Measurements from ENCODE around the gene CRACR2B.
A peak's percentile ranks its signal among the peaks of the same experiment; 100 is the strongest.

The CRACR2B gene

DNA sequence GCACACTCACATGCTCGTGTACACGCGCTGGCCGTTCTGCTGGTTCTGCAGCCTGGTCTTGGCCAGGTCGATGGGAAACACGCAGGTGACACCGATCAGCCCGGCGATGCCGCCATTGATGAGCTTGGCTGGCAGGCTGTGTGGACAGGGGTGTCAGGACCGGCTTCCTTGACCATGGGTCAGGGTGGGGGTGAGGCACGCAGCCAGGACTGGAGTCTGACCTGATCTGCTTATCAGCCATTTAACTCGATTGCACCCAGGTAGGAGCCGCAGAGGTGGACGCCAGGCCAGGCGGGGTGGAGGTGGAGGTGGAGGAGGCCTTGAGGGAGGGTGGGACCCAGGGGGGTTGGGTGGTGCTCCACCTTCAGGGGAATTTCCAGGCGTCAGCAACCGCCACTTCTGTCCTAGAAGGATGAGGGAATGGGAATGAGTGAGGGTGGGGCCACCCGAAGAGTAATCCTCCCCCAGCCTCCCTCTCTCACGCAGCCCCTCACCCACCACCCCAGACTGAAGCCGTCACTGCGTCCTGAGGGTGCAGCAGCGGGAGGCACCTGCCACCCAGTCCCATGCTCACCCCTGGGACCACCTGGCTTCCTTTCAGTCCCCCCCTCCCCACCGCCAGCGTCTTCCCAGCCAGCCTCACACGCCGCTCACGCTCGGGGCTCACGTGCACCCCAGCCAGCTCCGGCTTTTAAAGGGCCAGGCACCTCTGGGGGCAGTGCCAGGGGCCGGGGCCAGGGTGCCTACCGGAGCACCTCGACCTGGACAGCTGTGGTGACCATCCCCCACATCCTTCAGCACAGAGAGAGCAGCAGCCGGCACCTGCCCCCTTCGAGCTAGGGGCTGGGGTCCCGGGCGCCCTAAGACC is 32.7 kb upstream of the CRACR2B start:
- no peak for DNase-seq (ENCODE audit: low read depth)

DNA sequence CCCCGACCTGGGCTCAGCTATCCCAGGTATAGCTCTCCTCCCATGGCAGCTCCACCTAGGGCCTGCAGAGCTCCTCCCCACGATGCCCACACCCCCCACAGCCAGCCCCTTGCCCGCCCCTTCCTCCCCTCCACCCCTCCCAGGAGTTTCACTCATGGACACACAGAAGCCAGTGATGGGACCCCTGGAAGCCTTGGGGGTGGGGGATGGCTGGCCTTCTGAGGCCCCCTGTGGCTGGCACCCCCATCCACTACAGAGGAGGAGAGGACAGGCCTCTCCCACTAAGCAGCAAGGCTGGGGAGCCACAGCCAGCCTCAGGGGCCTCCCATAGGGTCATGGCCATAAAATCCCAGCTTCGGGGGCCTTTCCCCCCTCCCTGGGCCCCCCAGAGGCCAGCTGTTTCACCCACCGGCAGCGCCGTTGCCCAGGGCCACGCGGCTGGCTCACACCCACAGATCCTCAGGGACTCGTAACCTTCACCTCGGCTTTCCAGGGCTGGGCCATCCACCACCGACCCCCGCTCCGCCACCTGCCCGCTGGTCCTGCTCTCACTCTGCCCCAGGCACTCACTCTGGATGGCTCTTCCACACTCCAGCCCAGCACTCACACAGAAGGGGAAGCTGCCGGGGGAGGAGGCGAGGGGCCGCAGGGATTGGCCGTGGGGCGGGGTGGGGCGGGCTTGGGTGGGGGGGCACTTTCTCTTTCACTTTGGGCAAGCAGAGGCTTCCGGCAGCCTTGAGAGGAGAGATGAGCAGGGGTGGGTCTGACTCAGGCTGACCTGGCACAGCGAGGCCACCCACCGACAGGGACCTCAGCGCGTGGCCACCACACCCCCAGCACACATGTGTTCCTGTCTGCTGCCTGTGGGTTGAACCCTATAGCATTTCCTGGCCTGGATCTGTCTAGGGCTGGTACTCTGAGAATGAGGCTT is 31.8 kb upstream of the CRACR2B start:
- DNase-seq (ENCODE audit: low read depth), result peak; percentile 64

DNA sequence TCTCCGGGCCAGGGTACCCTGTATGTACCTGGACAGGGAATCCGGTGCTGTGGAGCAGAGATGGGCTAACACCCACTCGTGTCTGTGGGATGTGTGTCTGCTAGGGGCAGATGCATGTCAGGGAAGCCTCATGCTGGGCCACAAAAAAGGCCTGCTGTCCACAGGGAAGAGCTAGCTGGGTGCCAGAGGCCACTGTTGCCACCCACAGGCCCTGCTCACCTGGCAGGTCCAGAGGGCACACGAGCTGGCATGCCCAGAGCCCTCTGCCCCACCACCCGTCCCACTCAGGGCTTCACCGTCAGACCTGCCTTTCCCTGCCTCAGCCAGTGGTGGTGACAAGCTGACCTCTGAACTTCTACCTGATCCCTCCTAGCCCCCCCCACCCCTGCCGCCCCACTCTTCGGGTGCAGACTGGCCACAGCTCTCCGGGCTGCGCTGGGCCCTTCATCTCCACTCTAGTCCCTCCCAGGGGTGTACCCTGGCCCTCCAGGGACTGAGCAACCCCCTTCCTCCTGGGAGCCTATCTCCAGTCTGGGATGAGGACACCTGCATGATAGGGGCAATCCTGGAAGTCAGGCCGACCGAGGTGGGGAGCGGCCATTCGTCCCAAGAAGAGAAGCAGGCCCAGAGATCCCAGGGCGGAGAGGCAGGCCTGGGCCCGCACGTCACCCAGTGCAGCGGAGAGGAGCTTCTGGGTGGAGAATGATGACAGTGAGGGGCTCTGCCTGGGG is 31.0 kb upstream of the CRACR2B start:
- DNase-seq (ENCODE audit: low read depth), result no peak

DNA sequence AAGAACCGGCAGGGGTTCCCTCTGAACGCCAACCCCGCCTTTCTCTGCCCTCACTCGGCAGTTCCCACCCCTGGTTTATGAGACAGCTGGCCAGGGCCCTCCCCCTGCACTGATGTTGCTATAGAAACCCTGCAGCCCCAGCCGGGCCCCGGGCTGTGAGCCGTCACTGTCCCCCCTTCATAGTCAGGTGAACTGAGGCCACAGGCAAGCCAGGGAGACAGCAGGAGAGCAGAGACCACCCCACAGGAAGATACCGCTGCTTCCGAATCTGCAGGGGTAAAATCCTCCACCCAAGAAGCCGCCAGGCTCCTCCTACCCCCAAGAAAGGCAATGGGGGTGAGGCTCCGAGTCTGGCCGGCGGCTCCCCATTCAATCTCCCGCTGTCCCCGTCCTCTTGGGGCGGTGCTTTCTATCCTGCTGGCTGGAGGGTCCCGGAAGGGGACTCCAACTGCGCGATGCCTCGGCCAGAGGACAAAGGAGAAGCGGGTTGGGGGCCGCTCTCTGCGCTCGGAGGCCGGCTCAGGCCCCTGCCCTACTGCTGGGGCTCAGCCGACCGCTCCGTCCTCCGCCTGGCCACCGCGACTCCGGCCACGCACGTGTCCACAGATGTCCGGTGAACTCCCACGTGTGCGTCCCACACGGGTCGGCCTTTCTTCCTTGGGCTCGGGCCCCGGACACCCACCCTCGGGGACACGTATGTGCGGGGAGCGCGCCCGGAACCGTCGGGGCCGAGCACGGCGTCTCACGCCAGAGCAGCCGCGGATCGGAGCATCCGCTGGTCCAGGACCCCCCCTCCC is 30.2 kb upstream of the CRACR2B start:
- peak; percentile 52 for DNase-seq (ENCODE audit: low read depth)

DNA sequence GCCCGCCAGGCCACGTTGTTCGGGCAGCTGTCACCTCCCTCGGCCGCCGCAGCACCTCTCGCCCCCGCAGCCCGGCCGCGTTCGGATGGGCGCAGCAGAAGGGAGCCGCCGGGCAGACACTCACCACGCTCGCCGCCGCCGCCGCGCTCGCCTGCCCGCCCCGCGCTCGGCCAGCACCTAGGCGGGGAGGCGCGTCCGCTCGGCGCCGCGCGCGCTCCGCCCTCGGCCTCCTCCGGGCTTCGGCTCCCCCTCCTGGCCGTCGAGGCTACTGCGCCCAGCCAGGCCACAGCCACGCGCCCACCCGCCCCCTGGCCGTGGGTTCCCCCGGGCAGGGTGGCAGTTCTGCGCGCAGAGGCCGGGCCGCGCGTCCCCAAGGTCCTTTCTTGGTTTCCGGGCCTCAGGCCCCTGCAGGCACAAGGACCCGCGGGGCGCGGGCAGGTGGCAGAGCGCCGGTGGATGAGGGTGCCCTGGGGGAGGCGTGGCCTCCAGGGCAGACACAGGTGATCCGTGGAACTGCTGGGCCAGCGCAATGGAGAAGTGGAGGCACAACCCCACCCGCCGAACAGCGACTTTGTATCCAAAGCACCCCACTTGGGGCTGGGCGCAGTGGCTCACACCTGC is 29.5 kb upstream of the CRACR2B start, which contains the start of gene SLC25A22:
TSS of gene SLC25A22 (minus strand) at position 189 of the 621 bp plus-strand sequence. CDS start 3,275 bp downstream, outside the sequence.
- DNase-seq (ENCODE audit: low read depth), result peak; percentile 78

DNA sequence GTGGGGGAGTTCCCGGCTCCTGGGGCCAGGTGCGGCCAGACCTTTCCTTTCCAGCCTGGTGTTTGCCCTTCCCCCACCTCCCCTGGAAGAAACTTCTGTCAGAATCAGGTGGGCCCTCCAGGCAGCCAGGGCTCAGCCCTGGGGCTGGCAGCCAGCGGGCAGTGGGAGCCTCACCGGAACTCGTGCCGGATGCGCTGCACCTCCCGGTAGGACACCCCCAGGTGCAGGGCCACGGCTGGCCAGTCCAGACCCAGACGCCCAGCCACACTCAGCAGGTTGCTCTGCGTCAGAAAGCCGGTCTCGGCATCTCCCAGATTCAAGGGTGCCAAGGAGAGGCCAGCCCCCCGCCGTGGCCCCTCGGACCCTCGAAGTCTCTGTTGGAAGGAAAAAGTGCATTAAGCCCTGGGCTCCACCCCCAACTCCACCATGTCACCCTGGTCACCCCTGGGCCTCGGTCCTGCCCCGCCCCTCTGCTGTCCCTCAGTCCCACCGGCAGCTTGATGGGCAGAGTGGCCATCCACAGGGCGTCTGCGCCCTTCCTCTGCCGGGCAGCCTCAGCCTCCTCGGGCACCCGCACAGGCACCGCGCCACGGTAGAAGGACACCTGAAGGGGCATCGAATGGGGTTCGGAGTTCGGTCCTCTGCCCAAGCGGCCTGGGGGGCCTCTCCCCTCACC is 27.9 kb upstream of the CRACR2B start:
- no peak for DNase-seq (ENCODE audit: low read depth)

DNA sequence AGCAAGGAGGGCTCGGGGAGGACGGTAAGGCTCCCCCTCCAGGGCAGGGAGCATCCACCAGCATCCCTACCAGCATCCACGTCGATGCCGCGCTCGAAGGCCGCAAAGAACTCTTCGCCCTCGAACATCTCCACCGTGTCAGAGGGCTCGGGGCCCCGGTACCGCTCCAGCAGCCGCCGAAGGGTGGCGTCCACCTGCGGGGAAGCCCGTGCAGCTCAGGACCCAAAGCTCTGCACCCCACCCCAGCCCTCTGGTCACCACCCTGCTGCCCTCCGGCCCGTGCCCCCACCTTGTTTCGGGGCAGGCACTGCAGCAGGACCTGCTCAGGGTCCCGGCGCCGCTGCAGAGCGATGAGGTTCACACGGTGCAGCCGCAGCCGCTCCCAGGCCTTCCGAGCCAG is 27.2 kb upstream of the CRACR2B start:
- no peak for DNase-seq (ENCODE audit: low read depth)

DNA sequence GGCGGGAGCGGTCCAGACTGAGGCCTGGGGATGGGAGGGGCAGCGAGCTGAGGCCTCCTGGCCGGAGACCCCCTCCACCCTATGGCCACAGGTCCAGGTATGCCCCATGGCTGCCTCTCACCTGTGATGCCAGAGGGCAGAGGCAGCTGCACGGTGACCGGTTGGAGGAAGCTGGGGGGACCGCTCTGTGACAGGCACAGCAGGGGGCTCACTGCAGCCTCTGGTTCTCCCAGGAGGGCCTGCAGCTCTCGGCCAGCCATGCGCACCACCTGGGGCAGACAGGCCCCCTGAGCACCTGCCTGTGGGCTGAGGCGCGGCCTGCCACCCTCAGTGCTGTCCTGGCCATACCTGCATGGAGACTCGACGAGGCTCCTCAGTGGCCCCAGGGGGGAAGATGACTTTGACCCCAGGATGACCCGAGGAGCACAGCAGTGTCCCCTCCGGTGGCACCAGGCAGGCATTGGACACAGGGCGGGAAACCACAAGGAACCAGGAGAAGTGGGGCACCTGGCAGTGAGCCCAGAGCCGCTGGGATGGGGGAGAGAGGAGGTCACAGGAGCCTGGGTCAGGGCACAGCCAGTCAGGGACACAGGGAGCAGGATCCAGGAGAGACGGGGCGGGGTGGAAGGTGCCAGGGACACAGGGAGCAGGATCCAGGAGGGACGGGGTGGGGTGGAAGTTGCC is 26.5 kb upstream of the CRACR2B start:
- DNase-seq (ENCODE audit: low read depth), result no peak

DNA sequence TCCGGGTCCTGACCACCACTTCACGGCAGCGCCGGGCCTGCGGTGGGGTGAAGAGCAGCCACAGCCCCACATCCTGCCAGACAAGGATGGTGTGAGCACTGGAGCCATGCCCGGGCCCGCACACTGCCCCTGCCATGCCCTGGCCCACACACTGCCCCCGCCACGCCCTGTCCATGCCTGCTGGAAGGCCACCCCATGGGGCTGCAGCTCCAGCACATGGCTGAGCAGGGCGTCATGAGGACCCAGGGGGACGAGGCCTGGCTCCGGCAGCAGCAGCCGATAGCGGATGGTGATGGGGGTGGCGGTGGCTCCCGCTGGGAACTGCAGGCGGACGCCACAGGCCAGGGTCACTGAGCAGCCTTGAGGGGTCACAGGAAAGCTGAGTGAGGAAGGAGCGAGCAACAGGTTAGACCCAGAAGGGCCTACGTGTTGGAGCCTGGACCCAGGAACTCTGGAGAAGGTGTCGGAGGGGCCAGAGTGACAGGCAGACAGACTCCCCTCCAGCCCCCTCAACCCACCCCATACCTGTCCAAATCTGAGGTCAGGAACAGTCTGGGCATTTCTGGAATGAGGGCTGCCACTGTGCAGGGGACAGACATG is 25.6 kb upstream of the CRACR2B start:
- DNase-seq (ENCODE audit: low read depth), result no peak

DNA sequence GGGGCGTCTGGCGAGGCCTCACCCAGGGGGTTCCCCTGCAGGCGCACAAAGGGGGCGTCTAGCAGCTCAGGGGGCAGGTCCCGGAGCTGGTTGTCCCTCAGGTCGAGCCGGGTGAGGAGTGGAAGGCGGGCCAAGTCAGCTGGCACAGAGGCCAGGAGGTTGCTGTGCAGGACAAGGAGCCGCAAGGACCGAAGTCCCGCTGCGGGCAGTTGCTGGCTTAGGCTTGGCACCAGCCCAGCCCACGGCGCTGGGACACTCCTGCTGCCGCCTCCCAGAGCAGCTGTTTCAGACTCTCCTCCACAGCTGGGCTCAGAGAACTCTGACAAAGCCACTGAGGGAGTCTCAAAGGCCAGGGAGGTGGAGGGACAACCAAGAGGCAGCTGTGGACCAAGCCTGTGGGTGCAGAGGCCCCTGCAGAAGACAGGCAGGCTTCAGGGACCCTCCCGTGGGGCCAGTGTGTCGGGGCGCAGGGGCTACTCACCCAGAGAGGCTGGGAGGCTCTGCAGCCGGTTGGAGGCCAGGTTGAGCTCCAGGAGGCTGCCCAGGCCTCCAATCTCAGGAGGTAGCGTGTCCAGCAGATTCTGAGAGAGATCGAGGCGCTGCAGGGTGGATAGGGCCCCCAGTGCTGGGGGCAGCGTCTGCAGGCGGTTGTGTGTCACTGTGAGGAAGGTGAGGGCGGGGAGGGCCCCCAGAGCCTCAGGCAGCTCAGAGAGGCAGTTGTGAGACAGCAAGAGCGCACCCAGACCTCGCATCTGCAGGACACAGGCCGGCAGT is 24.8 kb upstream of the CRACR2B start:
- DNase-seq (ENCODE audit: low read depth), result no peak

DNA sequence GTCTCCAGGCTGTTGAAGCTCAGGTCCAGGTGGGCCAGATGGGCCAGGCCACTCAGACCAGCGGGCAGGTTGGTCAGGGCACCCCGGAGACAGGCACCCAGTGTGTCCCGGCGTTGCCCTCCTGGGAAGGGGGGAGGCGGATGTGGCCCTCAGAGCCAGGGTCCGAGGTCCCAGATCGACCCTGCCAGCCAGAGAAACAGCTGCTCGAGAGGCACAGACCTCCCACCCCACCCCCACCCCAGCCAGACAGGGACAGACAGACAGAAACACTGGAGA is 24.3 kb upstream of the CRACR2B start:
- DNase-seq (ENCODE audit: low read depth), result no peak

DNA sequence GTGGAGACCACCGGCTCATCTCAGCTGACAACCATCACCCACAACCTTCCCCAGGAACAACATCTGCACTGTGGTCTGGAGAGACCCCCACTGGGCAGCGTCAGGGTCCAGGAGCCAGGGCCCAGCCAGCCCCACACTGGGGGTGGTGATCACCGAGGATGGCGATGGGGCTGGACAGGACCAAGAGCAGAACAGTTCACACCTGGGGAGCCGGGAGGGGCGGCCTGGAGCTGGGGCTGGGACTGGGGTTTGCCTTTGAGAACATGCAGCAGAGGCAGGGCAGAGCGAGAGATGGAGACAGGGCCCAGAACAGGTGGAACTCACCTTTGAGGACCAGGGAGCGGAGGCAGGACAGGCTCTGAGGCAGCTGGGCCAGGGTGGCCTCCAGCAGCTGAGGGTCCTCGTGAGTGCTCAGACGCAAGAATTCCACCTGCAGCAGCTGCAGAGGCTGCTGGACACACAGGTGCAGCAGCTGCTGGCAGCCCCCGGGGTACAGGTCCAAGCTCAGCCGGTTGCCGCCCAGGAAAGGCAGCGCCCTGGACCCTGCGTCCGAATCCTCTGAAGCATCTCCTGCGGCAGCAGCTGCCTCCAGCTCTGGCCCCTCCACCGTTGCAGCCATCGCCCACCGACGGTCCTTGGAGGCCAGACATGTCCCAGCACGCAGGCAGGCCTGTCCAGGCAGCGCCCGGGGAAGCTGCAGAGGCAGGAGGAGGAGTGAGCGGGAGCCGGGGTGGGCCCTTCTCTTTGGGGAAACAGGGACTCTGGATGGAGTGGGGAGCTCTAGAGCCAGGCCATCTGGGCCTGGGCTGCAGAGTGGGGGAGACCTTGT is 23.7 kb upstream of the CRACR2B start:
- DNase-seq (ENCODE audit: low read depth), result no peak

DNA sequence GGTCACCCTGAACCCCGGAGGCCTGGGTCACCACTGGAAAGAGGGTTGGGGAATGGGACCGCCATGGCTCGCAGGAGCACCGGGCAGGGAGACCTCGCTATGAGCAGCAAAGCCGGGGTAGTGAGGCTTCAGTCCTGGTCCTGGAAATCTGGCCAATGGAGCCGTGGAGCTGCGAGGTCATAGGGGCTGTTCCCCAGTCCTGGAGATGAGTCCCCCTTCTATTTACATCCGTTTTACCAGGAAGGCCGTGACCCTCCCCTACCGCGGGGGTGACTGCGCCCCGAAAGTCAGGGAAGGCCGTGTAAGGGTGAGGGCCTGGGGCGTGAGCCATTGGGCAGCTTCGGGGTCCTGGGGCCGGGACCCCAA is 23.1 kb upstream of the CRACR2B start:
- no peak for DNase-seq (ENCODE audit: low read depth)

DNA sequence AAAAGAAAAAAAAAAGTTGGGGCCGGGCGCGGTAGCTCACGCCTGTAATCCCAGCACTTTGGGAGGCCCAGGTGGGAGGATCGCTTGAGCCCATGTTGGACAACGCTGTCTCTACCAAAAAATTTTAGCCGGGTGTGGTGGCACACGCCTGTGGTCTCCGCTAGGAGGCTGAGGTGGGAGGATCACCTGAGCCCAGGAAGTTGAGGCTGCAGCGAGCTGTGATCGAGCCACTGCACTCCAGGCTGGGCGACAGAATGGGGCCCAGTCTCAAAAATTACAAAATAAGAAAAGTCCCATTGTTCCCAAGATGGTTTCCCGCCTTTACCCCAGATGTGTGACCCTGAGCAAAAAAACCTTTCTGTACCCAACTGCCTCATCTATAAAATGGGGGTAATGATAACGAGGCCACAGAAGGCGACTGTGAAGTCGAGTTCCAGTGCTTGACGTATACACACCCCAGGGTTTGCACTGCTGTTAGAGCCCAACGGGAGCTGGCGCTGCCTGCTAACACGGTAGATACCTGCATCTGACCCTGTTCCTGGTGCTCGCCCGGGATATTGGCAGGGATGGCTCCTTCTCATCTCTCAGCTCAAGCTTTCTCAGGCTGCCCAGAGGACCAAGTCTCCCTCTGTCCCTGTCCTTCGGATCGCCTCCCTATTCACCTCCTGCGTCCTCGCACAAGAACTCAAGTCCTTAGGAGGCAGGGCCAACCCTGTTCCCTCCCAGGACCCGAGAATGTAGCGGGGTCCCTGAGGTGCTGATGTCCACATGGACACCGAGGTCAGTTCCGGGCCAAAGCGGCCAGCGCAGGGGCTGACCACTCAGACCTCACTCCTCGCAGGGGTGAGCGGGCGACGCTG is 19.1 kb upstream of the CRACR2B start:
- no peak for DNase-seq (ENCODE audit: low read depth)

DNA sequence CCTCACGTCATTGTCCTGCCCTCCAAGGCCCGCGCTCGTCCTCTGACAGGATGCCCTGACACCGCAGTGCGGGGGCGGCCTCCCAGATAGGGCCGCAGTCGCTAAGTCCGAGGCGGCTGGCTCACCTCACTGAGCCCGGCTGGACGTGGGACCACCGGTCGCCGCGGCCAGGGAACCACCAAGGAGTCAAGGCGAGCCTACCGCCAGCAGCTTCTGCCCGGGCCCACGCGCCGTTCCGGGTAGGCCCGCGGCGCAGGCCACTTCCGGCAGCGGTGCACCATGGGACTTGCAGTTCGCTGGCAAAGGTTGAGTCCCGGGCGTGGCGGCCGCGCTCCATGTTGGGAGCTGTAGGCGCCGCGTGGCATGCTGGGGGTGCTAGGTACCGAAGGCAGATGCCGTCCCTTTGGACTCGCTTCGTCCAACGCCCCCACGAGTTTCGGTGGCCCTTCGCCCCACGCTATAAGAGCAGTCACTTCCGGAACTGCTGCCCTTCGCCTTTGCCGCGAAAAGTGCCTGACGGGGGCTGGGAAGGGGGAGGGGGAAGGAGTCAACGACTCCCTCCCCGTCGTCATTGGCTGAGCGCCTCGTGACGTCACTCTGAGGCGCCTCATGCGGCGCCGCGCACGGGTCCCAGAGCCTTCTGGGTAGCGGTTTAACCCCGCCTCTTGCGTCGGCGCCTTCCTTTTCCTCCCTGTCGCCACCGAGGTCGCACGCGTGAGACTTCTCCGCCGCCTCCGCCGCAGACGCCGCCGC is 18.3 kb upstream of the CRACR2B start, which contains the start of gene RPLP2:
TSS of gene RPLP2 (plus strand) at position 681 of the 753 bp plus-strand sequence. CDS start 268 bp downstream, outside the sequence.
- peak; percentile 96 for DNase-seq (ENCODE audit: low read depth)

DNA sequence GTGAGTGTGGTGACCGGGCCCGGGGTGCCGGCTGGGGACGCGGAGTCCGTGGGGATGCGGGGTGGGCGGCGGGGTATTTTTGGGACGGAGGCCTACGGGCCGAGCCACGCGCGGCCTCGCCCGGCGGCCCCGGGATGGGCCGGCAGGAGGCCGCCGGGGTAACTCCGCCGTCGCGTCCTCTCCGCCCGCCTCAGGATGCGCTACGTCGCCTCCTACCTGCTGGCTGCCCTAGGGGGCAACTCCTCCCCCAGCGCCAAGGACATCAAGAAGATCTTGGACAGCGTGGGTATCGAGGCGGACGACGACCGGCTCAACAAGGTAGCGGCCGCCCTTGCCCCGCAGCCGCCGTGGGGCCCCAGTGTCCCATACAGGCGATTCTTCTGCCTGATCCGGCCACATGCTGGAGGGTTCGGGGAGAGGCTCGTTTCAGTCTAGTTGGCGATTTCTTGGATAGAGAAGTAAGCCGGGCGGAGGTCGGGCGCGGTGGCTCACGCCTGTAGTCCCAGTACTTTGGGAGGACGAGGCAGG is 17.6 kb upstream of the CRACR2B start:
- DNase-seq (ENCODE audit: low read depth), result no peak
